GM23338 (cell line): ENCODE results near the gene MCAT. TPM values are rescaled to one million over a fixed set of nuclear protein-coding genes. Genes with fewer than 3 reads are reported as not detected.

Experiments used
- ATAC-seq: fragments of 200-7000 bp; cut with Tn5 transposase; 3 replicates; pipeline ENCODE4 v1.9.1; 2020
- DNase-seq: peaks from one replicate; pipeline ENCODE4 v3.0.0-alpha.2; 2015; ENCODE audit warnings: low spot score
- H2AFZ ChIP-seq: fragments of 200-600 bp; sonication (generic); 2 replicates; pipeline ENCODE4 v1.8.0; 2016; ENCODE audit warnings: antibody characterized with exemption, mild to moderate bottlenecking, moderate library complexity
- H3F3A ChIP-seq: fragments of 200-600 bp; sonication (generic); replicated peaks from 2 replicates; pipeline ENCODE4 v1.8.0; 2017; ENCODE audit warnings: antibody characterized with exemption, mixed run types, low read depth
- H3K27ac ChIP-seq: fragments of 200-600 bp; sonication (generic); 2 replicates; pipeline ENCODE4 v1.6.1; 2016; ENCODE audit warnings: low read depth
- H3K27me3 ChIP-seq: fragments of 200-600 bp; sonication (generic); 2 replicates; pipeline ENCODE4 v1.8.0; 2016; ENCODE audit warnings: mild to moderate bottlenecking, mixed run types, moderate library complexity; ENCODE audit not compliant: insufficient read depth
- H3K36me3 ChIP-seq: fragments of 200-600 bp; sonication (generic); 2 replicates; pipeline ENCODE4 v1.8.0; 2016; ENCODE audit warnings: mild to moderate bottlenecking; ENCODE audit not compliant: insufficient read depth
- H3K4me1 ChIP-seq: fragments of 200-600 bp; sonication (generic); 2 replicates; pipeline ENCODE4 v1.8.0; 2016; ENCODE audit warnings: mild to moderate bottlenecking, moderate library complexity; ENCODE audit not compliant: insufficient read depth
- H3K4me2 ChIP-seq: fragments of 200-600 bp; sonication (generic); 2 replicates; pipeline ENCODE4 v1.7.1; 2017; ENCODE audit warnings: mixed run types
- H3K4me3 ChIP-seq: fragments of 200-600 bp; sonication (generic); 2 replicates; pipeline ENCODE4 v1.6.1; 2016; ENCODE audit warnings: mixed run types
- H3K79me2 ChIP-seq: fragments of 200-600 bp; sonication (generic); replicated peaks from 2 replicates; pipeline ENCODE4 v1.8.0; 2017; ENCODE audit warnings: mild to moderate bottlenecking; ENCODE audit not compliant: insufficient read depth
- H3K9me2 ChIP-seq: fragments of 200-600 bp; sonication (generic); 2 replicates; pipeline ENCODE4 v1.8.0; 2017; ENCODE audit not compliant: insufficient read depth
- H4K20me1 ChIP-seq: fragments of 200-600 bp; sonication (generic); replicated peaks from 2 replicates; pipeline ENCODE4 v1.8.0; 2017; ENCODE audit warnings: mild to moderate bottlenecking; ENCODE audit not compliant: insufficient read depth
- H3K27ac Mint-ChIP-seq: 2 replicates; pipeline ENCODE4 v1.8.0; 2020; ENCODE audit warnings: inconsistent platforms, mild to moderate bottlenecking, moderate library complexity, mixed read lengths
- H3K27me3 Mint-ChIP-seq: 3 replicates; pipeline ENCODE4 v1.8.0; 2022; ENCODE audit warnings: low read depth, mild to moderate bottlenecking, moderate library complexity, mixed read lengths, inconsistent platforms; ENCODE audit not compliant: insufficient read depth, poor library complexity
- H3K36me3 Mint-ChIP-seq: 3 replicates; pipeline ENCODE4 v1.8.0; 2021; ENCODE audit warnings: low read depth, mild to moderate bottlenecking, inconsistent platforms, moderate library complexity, mixed read lengths
- H3K4me1 Mint-ChIP-seq: 3 replicates; pipeline ENCODE4 v1.8.0; 2020; ENCODE audit warnings: mild to moderate bottlenecking, inconsistent platforms, mixed read lengths
- H3K4me3 Mint-ChIP-seq: 3 replicates; pipeline ENCODE4 v1.8.0; 2021; ENCODE audit warnings: moderate library complexity, mild to moderate bottlenecking, inconsistent platforms, mixed read lengths
- H3K9me3 Mint-ChIP-seq: 3 replicates; pipeline ENCODE4 v1.8.0; 2020; ENCODE audit warnings: moderate library complexity, mild to moderate bottlenecking, inconsistent platforms, mixed read lengths
- EZH2phosphoT487 ChIP-seq: fragments of 200-600 bp; sonication (generic); IDR thresholded peaks from one replicate; pipeline ENCODE4 v1.8.1; 2018; ENCODE audit warnings: antibody characterized with exemption; ENCODE audit not compliant: unreplicated experiment
- JUNB ChIP-seq: IDR thresholded peaks from one replicate; pipeline ENCODE4 v1.6.1; 2016; ENCODE audit warnings: antibody characterized with exemption; ENCODE audit not compliant: unreplicated experiment
- NANOG ChIP-seq: IDR thresholded peaks from 2 replicates; pipeline ENCODE4 v1.6.1; 2016; ENCODE audit warnings: antibody characterized with exemption, borderline replicate concordance
- STAT1 ChIP-seq: IDR thresholded peaks from one replicate; pipeline ENCODE4 v1.6.1; 2016; ENCODE audit warnings: antibody characterized with exemption; ENCODE audit not compliant: unreplicated experiment
- ZNF114 ChIP-seq: fragments of 250-450 bp; sonication (Bioruptor Pico); IDR thresholded peaks from 2 replicates; pipeline ENCODE4 v1.5.0; 2020; ENCODE audit warnings: mild to moderate bottlenecking, moderate library complexity
- ZNF331 ChIP-seq: fragments of 250-450 bp; sonication (Bioruptor Pico); IDR thresholded peaks from 2 replicates; pipeline ENCODE4 v1.5.0; 2020; ENCODE audit warnings: low read depth, mild to moderate bottlenecking, moderate library complexity
- polyA plus RNA-seq: library from polyadenylated mRNA; unstranded; fragments of >200 nt; fragmentation: Nextera tagmentation; extraction: Ambion mirVana; gene quantifications from 2 replicates; pipeline ENCODE4 v1.2.1, GENCODE V29; 2016
- total RNA-seq: library from RNA; depleted of rRNA; stranded (reverse); fragments of >200 nt; shearing (Covaris generic); gene quantifications from 2 replicates; pipeline ENCODE4 v1.2.3, GENCODE V29; 2014
- TF ChIP-seq, protein P1 (sequence below): IDR thresholded peaks from one replicate; pipeline ENCODE4 v1.6.1; 2018; ENCODE audit warnings: antibody characterized with exemption; ENCODE audit not compliant: unreplicated experiment
- TF ChIP-seq, protein P2 (sequence below), 2 experiments: fragments of 200-600 bp in 1 of 2; sonication (generic) in 1 of 2; conservative IDR thresholded peaks; 2 replicates each; pipeline versions ENCODE4 v1.5.1 to v1.6.1; 2016 to 2017; ENCODE audit warnings: antibody characterized with exemption in 2 of 2, low read depth in 2 of 2, mild to moderate bottlenecking in 2 of 2, moderate library complexity in 1 of 2
- TF ChIP-seq, protein P3 (sequence below): IDR thresholded peaks from 2 replicates; pipeline ENCODE4 v1.6.1; 2016; ENCODE audit warnings: antibody characterized with exemption

The MCAT gene
- total and polyA plus RNA-seq, 2 experiments from 2014 or later = 9.7 to 16.9 TPM

DNA sequence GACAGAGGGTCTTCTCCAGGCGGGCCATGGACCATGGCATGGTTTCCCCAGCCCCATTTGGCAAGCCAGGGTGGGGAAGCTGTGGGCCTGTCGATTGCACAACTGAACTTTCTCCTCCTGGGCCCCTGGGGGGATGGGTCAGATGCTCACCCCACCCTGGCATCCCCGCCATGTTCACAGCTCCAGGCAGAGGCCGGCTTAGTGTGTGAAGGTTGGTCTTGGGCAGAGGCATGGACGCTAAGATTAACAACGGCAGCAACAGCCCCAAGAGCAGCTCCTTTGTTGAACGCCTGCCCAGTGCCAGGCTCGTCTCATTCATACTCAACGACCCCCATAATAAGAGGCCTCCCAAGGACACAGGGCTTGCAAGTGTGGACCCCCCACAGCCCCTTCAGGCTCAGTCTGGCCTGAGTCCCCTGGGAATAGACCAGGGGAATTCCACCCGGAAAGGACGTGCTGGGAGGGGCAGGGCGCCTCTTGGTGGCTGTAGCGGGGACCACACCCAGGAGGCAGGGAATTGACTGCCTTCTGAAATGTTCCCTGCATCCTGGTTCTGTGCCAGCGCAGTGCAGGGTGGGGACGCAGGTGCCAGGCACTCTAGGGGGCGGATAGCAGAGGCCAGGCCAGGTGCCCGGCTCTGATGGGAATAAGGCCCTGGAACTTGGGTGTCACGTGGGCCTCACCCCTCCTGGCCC lies 16.4 kb upstream of the MCAT start:
- H3K9me3 Mint-ChIP-seq = no peaks in the 10 kb centered on the region
- peak; percentile 77 for ATAC-seq
- no peak overlapping the region for H3K4me2 ChIP-seq
- H3K36me3 Mint-ChIP-seq = no peaks in the 10 kb centered on the region
- no peaks in the 10 kb centered on the region for H3K4me1 ChIP-seq
- no peaks in the 10 kb centered on the region for H4K20me1 ChIP-seq
- no peaks in the 10 kb centered on the region for H3K36me3 ChIP-seq
- TF ChIP-seq, protein P1, sequence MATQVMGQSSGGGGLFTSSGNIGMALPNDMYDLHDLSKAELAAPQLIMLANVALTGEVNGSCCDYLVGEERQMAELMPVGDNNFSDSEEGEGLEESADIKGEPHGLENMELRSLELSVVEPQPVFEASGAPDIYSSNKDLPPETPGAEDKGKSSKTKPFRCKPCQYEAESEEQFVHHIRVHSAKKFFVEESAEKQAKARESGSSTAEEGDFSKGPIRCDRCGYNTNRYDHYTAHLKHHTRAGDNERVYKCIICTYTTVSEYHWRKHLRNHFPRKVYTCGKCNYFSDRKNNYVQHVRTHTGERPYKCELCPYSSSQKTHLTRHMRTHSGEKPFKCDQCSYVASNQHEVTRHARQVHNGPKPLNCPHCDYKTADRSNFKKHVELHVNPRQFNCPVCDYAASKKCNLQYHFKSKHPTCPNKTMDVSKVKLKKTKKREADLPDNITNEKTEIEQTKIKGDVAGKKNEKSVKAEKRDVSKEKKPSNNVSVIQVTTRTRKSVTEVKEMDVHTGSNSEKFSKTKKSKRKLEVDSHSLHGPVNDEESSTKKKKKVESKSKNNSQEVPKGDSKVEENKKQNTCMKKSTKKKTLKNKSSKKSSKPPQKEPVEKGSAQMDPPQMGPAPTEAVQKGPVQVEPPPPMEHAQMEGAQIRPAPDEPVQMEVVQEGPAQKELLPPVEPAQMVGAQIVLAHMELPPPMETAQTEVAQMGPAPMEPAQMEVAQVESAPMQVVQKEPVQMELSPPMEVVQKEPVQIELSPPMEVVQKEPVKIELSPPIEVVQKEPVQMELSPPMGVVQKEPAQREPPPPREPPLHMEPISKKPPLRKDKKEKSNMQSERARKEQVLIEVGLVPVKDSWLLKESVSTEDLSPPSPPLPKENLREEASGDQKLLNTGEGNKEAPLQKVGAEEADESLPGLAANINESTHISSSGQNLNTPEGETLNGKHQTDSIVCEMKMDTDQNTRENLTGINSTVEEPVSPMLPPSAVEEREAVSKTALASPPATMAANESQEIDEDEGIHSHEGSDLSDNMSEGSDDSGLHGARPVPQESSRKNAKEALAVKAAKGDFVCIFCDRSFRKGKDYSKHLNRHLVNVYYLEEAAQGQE = no peak
- TF ChIP-seq, protein P2, sequence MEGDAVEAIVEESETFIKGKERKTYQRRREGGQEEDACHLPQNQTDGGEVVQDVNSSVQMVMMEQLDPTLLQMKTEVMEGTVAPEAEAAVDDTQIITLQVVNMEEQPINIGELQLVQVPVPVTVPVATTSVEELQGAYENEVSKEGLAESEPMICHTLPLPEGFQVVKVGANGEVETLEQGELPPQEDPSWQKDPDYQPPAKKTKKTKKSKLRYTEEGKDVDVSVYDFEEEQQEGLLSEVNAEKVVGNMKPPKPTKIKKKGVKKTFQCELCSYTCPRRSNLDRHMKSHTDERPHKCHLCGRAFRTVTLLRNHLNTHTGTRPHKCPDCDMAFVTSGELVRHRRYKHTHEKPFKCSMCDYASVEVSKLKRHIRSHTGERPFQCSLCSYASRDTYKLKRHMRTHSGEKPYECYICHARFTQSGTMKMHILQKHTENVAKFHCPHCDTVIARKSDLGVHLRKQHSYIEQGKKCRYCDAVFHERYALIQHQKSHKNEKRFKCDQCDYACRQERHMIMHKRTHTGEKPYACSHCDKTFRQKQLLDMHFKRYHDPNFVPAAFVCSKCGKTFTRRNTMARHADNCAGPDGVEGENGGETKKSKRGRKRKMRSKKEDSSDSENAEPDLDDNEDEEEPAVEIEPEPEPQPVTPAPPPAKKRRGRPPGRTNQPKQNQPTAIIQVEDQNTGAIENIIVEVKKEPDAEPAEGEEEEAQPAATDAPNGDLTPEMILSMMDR (conservative IDR thresholded peaks at IDR 0.05; ENCODE audit: low read depth in 2 of 2) = peak; percentile 62 to 77
- no peak overlapping the region for H2AFZ ChIP-seq
- H3K27ac Mint-ChIP-seq = no peak overlapping the region
- no peak overlapping the region for H3K4me3 Mint-ChIP-seq
- no peaks in the 10 kb centered on the region for H3K27me3 ChIP-seq
- no peak overlapping the region for H3K27ac ChIP-seq
- no peaks in the 10 kb centered on the region for H3K79me2 ChIP-seq
- no peaks in the 10 kb centered on the region for H3F3A ChIP-seq
- H3K4me1 Mint-ChIP-seq = peaks cover 3% of the 10 kb centered on the region; the same call in 2 of the 3 replicates
- peak; percentile 76 for DNase-seq
- H3K9me2 ChIP-seq = no peaks in the 10 kb centered on the region
- H3K4me3 ChIP-seq = no peak overlapping the region
- H3K27me3 Mint-ChIP-seq = peaks cover 12% of the 10 kb centered on the region

DNA sequence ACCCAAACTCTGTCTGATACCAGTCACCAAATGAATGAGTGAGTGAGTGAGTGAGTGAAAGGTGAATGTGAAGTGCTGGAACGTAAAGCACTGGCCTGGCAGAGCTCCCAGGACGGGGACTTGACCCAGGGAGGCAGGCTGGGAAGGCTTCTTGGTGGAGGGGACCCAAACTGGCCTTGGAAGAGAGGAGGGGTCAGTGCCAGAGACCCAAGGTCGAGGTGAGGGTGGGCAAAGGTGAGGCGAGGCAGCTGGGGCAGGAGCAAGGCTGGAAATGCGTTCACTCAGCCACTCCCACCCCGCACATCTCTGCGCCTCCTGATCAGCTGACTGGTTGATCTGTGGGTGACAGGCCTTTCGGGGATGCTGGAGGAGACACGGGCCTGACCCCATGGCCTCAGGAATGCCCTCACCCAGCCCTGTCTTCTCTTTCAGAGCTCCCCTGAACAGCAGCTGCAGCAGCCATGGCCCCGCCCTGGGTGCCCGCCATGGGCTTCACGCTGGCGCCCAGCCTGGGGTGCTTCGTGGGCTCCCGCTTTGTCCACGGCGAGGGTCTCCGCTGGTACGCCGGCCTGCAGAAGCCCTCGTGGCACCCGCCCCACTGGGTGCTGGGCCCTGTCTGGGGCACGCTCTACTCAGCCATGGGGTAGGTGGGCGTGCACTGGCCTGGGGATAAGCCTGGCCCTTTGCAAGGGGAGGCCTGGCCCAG lies 15.7 kb upstream of the MCAT start:
- Histone ChIP-seq H3K27me3 (no peaks in the 10 kb centered on the region), H4K20me1 (no peaks in the 10 kb centered on the region), H3F3A (no peaks in the 10 kb centered on the region), H3K4me2 (no peak overlapping the region), H3K4me3 (no peak overlapping the region), H3K4me1 (no peaks in the 10 kb centered on the region), H3K36me3 (no peaks in the 10 kb centered on the region), H3K9me2 (no peaks in the 10 kb centered on the region), H2AFZ (no peak overlapping the region), H3K79me2 (no peaks in the 10 kb centered on the region), H3K27ac (no peak overlapping the region)
- ATAC-seq (no peak), DNase-seq (no peak)
- Mint-ChIP-seq H3K9me3 (no peaks in the 10 kb centered on the region), H3K4me3 (no peak overlapping the region), H3K27ac (no peak overlapping the region), H3K4me1 (peaks cover 3% of the 10 kb centered on the region; the same call in 2 of the 3 replicates), H3K36me3 (no peaks in the 10 kb centered on the region), H3K27me3 (peaks cover 12% of the 10 kb centered on the region)
- TF ChIP-seq ZNF331 (CRISPR knock-in tag) = no peak
- no peak for TF ChIP-seq NANOG
- no peak for TF ChIP-seq JUNB
- TF ChIP-seq EZH2phosphoT487 = no peak
- TF ChIP-seq, protein P2 (conservative IDR thresholded peaks at IDR 0.05; ENCODE audit: low read depth in 2 of 2) = no peak
- TF ChIP-seq STAT1 = no peak
- TF ChIP-seq, protein P3, sequence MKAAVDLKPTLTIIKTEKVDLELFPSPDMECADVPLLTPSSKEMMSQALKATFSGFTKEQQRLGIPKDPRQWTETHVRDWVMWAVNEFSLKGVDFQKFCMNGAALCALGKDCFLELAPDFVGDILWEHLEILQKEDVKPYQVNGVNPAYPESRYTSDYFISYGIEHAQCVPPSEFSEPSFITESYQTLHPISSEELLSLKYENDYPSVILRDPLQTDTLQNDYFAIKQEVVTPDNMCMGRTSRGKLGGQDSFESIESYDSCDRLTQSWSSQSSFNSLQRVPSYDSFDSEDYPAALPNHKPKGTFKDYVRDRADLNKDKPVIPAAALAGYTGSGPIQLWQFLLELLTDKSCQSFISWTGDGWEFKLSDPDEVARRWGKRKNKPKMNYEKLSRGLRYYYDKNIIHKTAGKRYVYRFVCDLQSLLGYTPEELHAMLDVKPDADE = no peak
- no peak for TF ChIP-seq ZNF114 (CRISPR knock-in tag)
- TF ChIP-seq, protein P1 = no peak
